ENCODE measurements around the gene PARVB. TPM values are rescaled to one million over a fixed set of nuclear protein-coding genes. Genes with fewer than 3 reads are reported as not detected.

PARVB gene
- total RNA-seq, 1 donor from 2014 or later, result 39.2 TPM

DNA sequence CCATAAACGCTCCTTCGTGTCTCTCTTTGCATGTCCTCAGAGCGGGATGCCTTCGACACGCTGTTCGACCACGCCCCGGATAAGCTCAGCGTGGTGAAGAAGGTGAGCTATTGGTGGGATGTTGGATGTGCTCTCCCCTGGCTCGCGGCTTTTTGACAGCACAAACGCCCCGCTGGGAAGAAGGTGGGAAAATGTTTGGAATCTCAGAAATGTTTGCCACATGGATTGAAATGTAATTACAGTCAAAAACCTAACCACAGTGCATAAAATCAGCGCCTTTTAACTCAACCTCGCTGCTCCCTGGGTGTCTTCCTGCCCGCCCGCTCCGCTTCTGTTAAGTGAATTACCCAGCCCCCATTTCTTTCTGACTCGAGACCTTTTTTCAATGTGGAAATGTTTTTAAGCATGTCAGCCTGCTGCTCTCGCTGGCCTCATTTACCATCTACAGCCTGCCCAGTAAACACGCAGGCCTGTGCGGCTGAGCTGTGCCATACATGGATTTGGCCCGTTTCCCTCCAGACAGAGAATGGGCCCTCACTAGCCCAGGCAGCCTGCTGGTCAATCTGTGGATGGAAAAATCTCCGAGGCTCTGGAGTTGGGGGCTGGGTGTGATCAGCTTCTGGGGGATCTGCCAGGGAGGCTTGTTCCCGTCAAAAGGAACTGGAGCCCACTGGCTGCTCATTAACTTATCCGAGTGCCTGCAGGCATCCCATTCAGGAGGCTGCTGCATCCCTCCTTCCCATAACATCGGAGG, 123.9 kb downstream of the PARVB start:
- intact Hi-C loops (cut with micrococcal nuclease), result no loop called here

DNA sequence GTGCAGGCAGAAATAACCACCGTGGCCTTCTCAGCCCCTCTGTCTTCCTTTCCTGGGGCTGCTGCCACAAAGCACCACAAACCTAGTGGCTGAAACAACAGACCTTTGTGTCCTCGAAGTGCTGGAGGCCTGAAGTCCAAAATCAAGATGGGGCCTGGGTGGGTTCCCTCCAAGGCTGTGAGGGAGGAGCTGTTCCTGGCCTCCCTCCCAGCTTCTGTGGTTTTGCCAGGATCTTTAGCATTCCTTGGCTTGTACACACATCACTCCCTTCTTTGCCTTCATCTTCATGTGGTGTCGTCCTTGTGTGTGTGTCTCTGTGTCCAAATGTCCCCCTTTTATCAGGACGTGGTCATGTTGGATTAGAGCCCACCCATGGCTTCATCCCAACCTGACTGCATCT, 127.6 kb downstream of the PARVB start:
- intact Hi-C loops (cut with micrococcal nuclease), result no loop called here

DNA sequence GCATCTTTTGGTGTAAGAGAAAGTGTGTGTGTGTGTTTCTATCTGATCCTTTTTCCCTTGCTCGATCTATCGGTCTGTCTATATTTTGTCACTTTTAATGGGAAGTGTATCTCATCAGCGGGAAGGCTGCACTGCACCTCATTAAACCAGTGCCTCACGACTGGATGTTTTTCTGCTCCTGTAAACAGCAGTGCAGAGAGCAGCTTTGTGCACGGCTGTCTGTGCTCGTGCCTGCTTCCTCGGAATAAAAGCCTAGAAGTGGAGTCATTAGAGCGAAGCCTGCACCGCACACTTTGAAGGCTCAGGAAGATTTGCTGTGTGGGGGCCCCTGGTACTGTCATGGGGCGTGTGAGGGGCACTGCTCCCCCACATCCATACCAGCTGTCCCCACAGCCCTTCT, 129.6 kb downstream of the PARVB start:
- intact Hi-C loops (cut with micrococcal nuclease), result no loop called here

DNA sequence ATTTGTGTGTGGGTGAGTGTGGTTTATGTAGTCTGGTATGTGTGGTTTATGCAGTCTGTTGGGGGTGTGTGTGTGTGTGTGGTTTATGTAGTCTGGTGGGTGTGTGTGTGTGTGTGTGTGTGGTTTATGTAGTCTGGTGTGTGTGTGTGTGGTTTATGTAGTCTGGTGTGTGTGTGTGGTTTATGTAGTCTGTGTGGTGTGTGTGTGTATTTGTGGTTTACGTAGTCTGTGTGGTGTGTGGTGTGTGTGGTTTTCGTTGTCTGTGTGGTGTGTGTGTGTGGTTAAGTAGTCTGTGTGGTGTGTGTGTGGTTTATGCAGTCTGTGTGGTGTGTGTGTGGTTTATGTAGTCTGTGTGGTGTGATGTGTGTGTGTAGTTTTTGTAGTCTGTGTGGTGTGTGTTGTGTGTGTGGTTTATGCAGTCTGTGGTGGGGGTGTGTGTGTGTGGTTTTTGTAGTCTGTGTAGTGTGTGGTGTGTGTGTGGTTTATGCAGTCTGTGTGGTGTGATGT, 130.4 kb downstream of the PARVB start:
- intact Hi-C loops (cut with micrococcal nuclease), result no loop called here

DNA sequence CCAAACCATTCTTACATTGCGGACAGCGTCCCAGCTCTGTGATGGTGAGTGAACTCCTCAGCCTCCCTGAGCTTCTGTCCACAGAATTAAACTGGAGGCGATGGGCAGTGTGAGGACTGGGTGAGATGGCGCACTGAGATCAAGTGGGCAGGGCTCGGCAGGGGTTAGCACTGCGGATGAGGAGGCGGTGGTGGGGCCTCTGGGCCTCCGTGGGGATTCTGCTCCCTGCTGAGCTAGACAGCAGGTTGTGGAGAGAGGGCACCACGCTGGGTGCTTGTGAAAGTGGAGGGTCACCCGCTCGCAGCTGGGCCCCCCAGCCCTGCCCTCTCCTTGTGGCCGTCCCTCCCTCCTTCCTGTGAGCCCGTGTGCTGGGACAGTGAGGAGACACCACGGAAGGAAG, 131.0 kb downstream of the PARVB start:
- intact Hi-C loops (cut with micrococcal nuclease), result no loop called here

DNA sequence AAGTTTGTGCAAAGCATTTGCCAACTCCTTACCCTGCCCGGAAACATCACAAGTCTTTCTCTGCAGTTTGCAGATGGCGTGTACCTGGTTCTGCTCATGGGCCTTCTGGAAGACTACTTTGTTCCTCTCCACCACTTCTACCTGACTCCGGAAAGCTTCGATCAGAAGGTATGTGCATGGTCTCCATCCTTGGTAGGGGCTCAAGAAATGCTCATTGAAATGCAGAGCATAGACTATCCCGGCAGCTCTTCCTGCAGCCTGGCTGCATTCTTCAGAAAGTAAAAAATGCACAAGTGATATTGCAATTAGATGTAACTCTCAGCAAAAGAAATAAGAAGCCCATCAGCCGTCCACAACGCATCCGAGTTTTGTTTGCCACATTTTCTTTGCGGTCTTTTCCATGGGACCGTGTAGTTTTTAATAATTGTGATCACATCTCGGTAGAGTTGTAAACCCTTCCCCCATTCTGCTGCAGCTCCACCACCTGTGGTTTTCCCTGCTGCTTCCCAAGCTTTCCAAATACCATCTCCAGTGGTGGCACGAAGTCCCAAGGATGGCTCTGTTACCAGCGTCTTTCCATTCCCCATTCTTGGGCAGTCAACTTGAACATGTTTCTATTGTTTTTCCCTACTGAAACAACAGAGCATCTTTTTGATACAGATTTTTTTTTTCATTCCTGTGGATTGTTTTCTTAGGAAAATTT, 134.0 kb downstream of the PARVB start:
- intact Hi-C loops (cut with micrococcal nuclease), result no loop called here

DNA sequence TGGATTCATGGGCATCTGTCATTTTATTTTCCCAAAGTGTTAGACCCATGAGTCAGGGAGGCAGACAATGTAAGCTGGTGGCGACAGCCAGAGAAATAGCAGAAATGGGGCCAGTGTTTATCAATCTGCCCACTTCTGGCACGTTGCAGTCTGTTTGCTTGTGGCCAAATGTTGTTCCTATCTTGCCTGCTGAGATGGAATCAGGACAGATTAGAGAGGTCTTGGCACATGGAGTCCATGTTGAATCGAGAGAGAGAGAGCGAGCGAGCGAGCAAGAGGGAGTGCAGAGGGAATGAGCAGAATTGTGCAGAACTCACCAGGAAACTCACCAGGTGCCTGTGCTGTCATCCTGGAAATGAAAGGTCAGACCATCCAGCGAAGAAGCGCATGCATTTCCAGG, 134.7 kb downstream of the PARVB start:
- intact Hi-C loops (cut with micrococcal nuclease), result no loop called here

DNA sequence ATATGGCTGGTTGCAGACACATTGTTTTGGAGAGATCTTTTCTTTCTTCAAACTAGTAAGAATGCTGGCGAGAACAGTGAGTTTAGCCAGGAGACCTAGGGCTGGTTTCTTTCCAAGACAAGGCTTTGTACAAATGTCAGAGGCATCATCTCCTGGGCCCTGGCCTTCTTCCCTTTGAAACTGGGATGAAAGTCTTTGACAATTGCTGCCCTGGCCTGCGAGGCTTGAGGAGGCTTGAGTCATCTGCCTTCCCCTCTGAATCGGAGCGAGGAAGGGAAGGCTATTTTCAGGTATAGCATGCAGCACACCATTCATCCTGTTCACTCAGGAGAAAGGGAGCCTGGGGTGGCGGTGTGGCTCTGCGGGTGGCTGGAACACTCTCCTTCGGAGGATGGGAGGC, 135.1 kb downstream of the PARVB start:
- intact Hi-C loops (cut with micrococcal nuclease), result no loop called here

DNA sequence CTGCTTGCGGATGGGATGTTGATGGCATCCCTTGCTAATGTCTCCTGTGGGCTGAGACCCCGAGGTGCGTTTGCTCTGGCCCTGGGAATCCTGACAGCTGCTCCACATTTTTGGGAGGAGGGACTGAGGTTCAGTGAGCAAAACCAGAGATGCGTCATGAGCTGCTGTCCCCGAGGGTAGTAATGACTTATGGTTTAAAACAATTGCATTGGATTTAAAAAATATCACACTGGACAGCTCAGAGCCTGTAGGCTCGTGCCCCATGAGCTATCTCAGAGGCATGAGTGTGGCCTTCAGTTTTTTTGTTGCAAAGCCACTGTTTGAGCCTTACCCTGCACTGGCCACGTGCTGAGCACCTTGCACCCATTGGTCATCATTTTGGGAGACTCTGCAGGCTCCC, 135.7 kb downstream of the PARVB start:
- intact Hi-C loops (cut with micrococcal nuclease), result no loop called here

DNA sequence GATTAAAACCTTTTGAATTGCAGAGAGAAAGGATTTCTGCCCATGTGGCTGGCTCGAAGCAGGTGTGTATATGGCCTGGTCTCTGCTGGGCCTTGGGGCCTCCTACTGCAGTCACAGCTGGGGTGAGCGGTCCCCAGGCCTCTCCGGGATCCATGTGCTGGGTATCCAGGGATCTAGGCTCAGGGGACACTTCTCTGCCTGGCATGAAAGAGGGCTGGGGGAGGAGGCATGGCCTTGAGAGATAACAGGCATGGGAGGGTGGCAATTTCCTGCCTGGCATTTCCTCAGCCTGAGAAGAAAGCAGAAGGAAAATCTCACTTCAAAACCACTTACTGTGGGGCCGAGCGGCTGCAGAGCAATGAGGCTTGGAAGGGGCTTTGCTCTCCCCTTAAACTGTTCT, 136.3 kb downstream of the PARVB start:
- intact Hi-C loops (cut with micrococcal nuclease), result no loop called here

DNA sequence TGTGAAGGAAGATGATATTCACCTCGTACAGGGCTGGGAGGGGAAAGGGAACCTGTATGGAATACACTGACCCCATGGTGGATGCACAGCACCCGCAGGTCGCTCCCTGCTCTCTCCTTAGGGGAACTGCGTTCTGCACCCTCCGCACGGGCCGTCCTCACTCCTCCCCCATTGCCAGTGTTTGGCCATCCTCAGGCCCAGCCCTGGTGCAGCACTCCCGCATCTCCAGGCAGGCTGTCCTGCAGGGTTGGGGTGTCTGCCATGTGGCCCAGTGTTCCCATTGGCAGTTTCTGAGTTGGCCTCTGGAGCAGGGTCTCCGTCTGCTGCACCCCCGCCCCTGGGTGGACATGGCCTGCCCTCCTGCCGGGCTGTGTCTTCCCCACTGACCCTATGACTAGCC, 137.6 kb downstream of the PARVB start:
- intact Hi-C loops (cut with micrococcal nuclease), result no loop called here

DNA sequence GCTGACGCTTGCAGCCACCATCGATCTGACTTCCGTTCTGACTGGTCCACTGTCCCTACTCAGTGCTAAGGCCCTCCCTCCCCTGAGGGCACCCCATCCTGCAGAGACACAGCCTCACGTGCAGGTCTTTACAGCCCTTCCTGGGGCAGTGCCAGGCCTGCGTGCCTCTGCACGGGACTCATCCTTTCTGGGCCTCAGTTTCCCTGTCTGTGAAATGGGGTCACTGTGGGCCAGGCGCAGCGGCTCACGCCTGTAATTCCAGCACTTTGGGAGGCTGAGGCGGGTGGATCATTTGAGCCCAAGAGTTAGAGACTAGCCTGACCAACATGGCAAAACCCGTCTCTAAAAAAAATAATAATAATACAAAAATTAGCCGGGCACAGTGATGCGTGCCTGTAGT, 138.9 kb downstream of the PARVB start:
- intact Hi-C loops (cut with micrococcal nuclease), result no loop called here

DNA sequence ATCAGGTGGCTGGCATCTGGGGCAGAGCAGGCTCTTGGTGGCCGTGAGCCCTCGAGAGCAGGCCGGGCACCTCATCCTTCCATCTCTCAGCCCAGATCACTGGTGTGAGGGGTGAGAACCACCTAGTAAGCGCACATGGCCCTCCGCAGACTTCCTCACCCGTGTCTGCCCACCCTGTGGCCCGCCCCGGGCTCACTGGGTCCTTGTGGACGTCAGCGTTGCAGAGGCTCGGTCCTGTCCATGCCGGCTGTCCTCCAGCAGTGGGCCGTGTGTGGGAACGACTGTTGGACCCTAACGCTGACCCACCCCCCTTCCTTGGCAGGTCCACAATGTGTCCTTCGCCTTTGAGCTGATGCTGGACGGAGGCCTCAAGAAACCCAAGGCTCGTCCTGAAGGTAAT, 139.4 kb downstream of the PARVB start:
- intact Hi-C loops (cut with micrococcal nuclease), result no loop called here

DNA sequence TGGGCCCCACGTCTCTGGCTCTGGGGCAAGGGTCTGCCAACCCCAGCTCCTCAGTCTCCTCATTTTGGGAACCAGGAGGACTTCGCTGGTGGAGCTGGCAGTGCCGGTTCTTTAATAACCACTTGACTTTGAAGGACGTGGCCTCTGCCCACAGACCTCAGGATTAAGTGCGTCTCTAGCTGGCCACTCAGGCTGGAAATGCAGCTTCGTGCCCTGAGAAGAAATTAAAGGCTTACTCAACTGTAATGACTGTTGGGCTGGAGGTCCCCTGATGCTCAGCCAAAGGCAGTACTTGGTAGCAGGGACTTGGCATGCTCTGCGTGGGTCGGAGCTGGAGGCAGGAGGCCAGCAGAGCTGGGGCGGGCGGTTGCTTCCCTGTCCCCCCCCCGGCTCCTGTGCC, 139.9 kb downstream of the PARVB start:
- intact Hi-C loops (cut with micrococcal nuclease), result no loop called here

DNA sequence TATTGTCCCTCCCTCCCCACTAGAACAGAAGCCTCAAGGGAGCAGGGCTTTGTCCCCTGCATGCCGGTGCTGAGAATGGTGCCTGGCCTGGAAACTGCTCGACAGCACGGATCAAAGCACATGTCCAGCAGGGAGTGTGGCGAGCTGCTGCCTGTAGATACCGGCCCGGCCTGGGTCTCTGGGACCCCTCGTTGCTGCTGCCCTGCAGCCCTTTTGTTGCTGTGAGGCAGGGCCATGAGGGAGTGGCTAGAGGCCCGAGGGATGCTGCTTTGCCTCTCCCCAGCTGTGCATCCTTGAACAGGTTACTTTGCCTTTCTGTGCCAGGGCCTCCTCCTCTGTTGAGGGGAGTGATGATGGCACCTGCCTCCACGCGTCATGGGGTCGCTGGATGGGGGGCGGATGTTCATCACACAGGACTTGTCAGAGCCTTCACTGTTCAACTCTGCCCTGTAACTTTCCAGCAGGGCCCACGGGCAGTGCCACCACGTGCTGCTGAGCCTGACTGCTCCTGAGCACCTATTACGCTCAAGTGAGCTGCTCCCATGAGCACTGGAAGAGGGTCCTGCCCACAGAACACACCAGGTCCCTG, 141.3 kb downstream of the PARVB start:
- intact Hi-C loops (cut with micrococcal nuclease), result no loop called here

DNA sequence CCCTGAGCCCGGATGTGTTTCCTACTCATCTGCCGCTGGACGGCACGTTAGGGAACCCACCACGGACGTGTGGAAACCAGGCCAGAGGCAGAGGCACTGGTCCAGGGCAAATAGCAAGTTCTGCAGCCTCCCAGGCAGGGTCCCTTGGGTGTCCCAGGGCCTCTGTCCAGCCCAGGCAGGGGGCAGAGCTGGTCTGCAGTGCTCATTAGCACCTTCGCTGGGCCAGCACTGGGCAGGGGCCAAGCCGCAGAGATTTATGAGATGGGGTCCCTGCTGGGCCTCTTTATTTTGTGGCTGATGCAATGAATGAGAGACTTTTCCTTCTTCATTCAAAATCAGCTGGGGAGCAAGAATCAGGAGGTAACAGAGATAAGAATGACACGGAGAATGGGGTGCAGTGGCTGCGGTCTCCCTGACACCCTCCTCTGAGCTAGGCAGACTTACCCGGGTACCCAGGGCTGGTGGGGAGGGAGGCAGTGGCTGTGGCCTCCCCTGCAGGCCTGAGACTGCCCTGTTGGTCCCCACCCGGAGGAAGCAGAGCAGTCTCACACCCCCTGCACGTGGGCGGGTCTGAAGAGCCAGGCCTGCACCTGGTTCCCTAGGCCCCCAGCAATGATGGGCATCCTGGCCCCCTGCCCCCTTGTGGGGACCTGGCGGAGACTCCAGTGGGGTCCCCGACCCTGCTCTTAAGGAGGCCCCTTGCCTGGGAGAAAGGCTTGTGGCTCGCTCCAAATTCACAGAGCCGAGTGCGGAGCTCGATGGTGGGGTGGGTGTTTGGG, 142.6 kb downstream of the PARVB start:
- intact Hi-C loops (cut with micrococcal nuclease), result no loop called here

DNA sequence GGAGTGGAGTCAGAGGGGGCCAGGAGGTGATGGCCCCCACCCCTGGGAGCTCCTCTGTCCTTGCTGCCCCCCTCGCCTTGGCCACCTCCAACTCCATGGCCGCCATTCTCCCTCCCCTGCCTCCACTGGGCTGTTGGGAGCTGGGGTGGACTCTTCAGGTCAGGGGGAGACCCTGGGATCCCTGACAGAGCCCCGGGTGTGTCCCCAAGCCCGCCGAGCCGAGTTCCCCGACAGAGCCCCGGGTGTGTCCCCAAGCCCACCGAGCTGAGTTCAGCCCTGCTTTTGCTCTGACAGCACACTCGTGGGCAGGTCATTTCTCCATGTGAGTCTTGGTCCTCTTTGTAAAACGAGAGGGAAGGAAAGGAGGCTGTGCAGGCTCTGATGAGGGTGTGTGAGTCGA, 143.4 kb downstream of the PARVB start:
- intact Hi-C loops (cut with micrococcal nuclease), result no loop called here

DNA sequence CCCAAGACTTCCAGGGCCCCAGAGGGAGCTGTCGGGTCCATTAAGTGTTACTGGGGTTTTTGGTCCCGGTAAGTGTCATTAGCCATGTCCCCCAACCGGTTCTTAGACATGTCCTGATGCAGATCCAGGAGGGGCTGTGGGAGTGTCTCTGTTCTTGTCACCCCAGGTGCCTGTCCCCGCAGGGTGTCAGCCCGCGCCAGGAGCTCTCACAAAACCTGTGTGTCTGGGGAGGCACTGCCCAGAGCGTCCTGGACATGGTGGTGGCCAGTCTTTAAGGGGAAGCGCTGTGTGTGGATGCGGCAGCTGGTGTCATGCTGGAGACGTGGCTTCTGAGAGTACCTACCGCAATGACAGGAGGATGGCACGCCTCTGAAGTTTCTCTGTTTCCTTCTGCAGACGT, 144.1 kb downstream of the PARVB start:
- intact Hi-C loops (cut with micrococcal nuclease), result no loop called here

DNA sequence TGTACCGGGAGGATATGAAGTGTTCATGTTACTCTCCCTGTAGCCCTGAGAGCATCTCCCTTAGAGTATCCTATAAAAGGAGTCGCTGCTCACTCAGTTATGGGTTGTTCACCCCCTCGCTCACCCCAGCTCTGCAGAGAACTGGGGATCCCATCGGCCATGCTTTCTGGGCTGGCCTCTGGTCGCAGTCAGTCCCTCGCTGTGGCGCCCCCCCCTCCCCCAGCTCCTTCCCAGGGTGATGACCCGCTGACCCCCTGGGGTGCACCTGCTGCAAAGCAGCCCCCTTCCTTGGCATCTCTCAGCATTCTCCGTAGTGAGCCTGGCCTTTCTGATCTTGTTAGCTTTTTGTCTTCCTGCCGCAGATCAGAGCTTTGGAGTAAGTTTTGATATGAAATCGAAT, 146.4 kb downstream of the PARVB start:
- intact Hi-C loops (cut with micrococcal nuclease), result no loop called here

DNA sequence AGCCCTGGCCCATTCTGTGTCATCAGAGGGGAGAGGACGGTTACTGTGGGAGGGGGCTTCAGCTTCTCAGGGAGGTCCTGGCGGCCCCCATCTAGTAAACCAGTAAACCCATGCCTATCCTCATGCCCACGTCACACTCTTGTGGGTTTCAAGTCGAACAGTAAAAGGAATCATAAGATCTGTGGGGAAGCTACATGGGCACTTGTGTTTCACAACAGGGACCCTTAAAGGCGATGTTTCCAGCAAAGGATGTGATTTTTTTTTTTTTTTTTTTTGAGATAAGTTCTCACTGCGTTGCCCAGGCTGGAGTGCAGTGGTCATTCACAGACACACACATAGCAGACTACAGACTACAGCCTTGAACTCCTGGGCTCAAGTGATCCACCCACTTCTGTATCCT, 147.5 kb downstream of the PARVB start:
- intact Hi-C loops (cut with micrococcal nuclease), result no loop called here

DNA sequence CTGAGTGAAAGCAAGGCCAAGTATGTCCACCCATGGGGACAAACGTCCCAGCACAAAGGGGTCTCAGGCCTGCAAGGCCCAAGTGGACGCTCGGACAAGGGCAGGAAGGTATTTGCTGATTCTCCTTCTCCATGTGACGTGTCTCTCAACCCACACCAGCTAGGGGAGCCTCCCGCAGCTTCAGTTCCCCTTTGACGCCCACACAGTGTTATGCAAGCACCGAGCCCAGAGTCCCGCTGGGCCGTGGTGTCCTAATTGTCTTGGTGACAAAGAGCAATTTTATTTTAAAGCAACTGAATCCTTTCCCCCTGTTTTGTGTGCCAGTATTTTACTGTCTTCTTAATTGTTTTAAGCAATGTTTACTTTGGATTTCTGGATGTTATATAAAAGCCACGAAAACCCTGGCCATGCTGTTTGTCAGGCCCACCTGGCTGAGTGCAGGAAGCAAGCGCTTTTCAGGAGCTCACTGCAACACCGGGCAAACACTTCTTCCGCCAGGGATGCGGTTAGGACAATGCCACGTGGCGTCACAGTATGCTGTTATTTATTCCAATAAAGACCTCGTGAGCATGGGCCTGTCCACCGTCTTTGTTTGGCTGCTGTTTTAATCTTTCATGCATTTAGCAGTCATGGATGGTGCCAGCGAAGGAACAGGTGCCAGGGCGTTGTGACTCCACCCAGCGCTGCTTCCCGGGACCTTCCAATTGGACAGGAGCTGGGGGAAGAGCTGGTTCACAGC, 148.4 kb downstream of the PARVB start:
- intact Hi-C loops (cut with micrococcal nuclease), result no loop called here
